SH-SY5Y (cell line): ENCODE data around the gene OMP.

ENCODE experiments used
- GATA2 ChIP-seq: IDR thresholded peaks from 2 replicates; pipeline ENCODE4 v1.6.1; 2011; ENCODE audit warnings: mild to moderate bottlenecking, low read depth, low read length
- GATA3 ChIP-seq: IDR thresholded peaks from 2 replicates; pipeline ENCODE4 v1.6.1; 2011; ENCODE audit warnings: low read depth, mild to moderate bottlenecking, low read length, moderate library complexity

DNA sequence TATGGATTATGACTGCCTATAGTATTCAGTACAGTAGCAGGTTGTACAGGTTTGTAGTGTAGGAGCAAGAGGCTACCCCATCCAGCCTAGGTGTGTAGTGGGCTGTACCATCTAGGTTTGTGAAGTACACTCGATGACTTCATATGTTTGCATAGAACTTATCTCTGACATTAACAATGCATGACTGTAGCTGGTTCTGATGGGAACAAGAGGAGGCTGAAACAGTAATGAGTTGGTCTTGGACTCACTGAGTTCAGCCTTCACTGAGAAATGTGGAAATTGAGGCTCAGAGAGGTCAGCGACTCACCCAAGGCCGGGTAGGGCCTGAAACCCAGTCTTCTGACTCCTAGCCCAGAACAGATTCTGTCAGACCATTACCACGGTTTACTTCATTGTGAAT lies 38.4 kb downstream of the OMP start:
- no peak for TF ChIP-seq GATA2
- no peak for TF ChIP-seq GATA3
